ENCODE data around the gene ZNF581.

Gene ZNF581, protein sequence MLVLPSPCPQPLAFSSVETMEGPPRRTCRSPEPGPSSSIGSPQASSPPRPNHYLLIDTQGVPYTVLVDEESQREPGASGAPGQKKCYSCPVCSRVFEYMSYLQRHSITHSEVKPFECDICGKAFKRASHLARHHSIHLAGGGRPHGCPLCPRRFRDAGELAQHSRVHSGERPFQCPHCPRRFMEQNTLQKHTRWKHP

DNA sequence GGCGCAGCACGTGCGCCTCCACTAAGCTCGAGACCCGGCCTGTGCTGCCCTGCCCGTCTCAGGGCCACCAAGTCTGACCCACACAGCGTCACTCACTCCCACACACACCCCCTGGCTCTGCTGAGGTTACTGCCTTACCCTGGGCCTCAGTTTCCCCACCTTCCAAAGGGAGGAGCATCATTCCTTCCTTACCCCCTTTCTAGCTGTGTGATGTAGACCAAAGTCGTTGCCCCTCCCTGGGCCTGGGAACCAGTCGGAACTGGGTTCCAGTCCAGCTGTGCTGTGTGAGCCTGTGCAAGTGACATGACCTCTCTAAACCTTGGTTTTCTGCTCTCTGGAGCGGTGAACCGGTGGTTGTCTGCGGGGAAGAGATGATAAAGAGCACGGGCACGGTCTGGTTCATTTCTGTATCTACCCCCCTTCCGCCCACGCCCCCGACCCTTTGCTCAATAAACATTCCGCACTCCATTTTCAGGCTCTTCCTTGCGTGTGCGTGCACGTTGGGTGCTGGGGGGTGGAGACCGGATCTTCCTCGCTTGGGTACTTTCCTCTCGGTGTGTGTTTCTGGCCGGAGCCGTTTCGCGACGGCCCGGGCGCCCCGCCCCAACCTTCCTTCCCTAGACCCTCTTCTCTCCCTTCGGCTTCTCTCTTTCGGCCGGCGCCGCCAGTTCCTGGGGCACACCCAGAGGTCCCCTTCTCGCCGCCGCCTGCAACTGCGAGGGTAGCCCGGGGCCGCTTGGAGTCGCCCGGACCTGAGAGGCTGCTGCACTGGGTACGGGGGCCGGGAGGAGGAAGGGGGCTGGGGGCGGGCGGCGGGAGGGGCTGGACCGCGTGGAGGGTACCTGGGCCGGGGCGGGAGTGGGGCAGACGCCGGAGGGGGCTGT lies at the start of gene ZNF581:
Gene ZNF581 (plus strand): TSS at position 647 of the 884 bp plus-strand sequence. CDS start 923 bp downstream, outside the sequence.
- no peaks in the 10 kb centered on the region for H3K27me3 Mint-ChIP-seq
- H3K36me3 Mint-ChIP-seq: peaks cover 2% of the 10 kb centered on the region
- H3K4me3 Mint-ChIP-seq: peak within 1 kb of the TSS; percentile 97
- peaks cover 42% of the 10 kb centered on the region for H3K4me1 Mint-ChIP-seq (ENCODE audit: low read depth)
- no peaks in the 10 kb centered on the region for H3K9me3 Mint-ChIP-seq (ENCODE audit: low read depth)
- peak within 1 kb of the TSS; percentile 100 for H3K27ac Mint-ChIP-seq

DNA sequence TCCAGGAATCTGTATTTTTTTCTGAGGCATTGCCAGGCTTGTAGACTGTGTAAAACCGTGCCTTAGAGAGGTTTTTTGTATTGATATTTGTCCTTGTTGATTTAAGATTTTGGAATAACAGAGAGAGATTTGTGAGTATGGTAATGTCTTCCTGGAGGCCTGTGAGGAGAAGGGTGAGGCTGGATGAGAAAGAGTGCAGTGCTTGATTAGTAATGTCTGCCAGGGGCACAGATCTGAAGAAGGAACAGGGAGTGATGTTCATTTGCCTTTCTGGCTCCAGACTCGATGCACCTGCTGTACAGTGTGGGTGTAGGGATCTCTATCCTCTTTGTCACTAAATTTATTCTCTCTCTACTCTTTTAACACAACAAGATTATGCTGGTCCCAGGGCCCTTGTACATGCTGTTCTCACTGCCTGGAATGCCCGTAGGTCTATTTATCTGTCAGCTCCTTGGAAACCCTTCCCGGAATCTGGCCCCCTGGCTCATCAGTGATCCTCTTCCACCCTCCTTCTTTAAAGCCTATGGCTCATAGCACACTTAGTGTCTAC lies 48.4 kb upstream of the ZNF581 start:
- peaks cover 10% of the 10 kb centered on the region for H3K4me1 Mint-ChIP-seq (ENCODE audit: low read depth)
- H3K27me3 Mint-ChIP-seq: no peaks in the 10 kb centered on the region
- peak overlapping the region; percentile 61 for H3K27ac Mint-ChIP-seq
- H3K9me3 Mint-ChIP-seq (ENCODE audit: low read depth): no peaks in the 10 kb centered on the region
- H3K4me3 Mint-ChIP-seq: no peak overlapping the region
- H3K36me3 Mint-ChIP-seq: peaks cover 25% of the 10 kb centered on the region

GRCh38 chr19:55596304-55596703 lies 47.1 kb upstream of the ZNF581 start:
- H3K4me3 Mint-ChIP-seq: no peak overlapping the region
- peaks cover 14% of the 10 kb centered on the region for H3K4me1 Mint-ChIP-seq (ENCODE audit: low read depth)
- H3K27ac Mint-ChIP-seq: no peak overlapping the region
- no peaks in the 10 kb centered on the region for H3K9me3 Mint-ChIP-seq (ENCODE audit: low read depth)
- peaks cover 24% of the 10 kb centered on the region for H3K36me3 Mint-ChIP-seq
- H3K27me3 Mint-ChIP-seq: no peaks in the 10 kb centered on the region

DNA sequence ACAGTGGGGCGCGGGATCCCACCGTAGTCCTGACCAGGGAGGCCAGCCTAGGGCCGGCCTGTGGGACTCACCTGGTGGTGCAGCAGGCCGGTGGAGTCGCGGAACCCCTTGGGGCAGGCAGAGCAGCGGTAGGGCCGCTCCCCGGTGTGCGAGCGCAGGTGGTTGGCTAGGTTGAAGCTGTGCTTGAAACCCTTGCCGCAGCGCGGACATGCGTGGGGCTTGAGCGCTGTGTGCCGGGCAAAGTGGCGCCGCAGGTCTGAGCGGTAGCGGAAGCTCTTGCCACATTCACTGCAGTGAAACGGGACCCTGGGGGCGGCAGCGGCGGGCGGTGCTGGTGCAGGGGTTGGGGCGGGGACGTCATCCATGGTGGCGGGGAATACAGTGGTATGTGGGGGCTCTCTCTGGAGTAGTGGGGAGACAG lies 45.9 kb upstream of the ZNF581 start:
- no peak overlapping the region for H3K4me3 Mint-ChIP-seq
- no peaks in the 10 kb centered on the region for H3K27me3 Mint-ChIP-seq
- peaks cover 20% of the 10 kb centered on the region for H3K36me3 Mint-ChIP-seq
- no peak overlapping the region for H3K27ac Mint-ChIP-seq
- peaks cover 18% of the 10 kb centered on the region for H3K4me1 Mint-ChIP-seq (ENCODE audit: low read depth)
- H3K9me3 Mint-ChIP-seq (ENCODE audit: low read depth): no peaks in the 10 kb centered on the region

- Mint-ChIP-seq H3K9me3 (ENCODE audit: low read depth) (no peaks in the 10 kb centered on the region), H3K27ac (no peak overlapping the region), H3K36me3 (peaks cover 20% of the 10 kb centered on the region), H3K4me1 (ENCODE audit: low read depth) (peaks cover 18% of the 10 kb centered on the region), H3K27me3 (no peaks in the 10 kb centered on the region), H3K4me3 (no peak overlapping the region)
Observed at GRCh38 chr19:55598034-55598433, 45.4 kb upstream of the ZNF581 start.

GRCh38 chr19:55598719-55599467 lies 44.6 kb upstream of the ZNF581 start:
- peak overlapping the region; percentile 100 for H3K27ac Mint-ChIP-seq
- H3K27me3 Mint-ChIP-seq: no peaks in the 10 kb centered on the region
- H3K36me3 Mint-ChIP-seq: peaks cover 20% of the 10 kb centered on the region
- peak overlapping the region; percentile 99 for H3K4me3 Mint-ChIP-seq
- peaks cover 23% of the 10 kb centered on the region for H3K4me1 Mint-ChIP-seq (ENCODE audit: low read depth)
- no peaks in the 10 kb centered on the region for H3K9me3 Mint-ChIP-seq (ENCODE audit: low read depth)

GRCh38 chr19:55599468-55599841 lies 44.0 kb upstream of the ZNF581 start, which contains the start of gene FIZ1:
Gene FIZ1 (minus strand): TSS chr19:55599517. CDS start chr19:55597865, 1,652 bp downstream.
- Mint-ChIP-seq H3K4me1 (ENCODE audit: low read depth) (peaks cover 25% of the 10 kb centered on the region), H3K4me3 (peak within 1 kb of the TSS; percentile 99), H3K27ac (peak within 1 kb of the TSS; percentile 100), H3K27me3 (no peaks in the 10 kb centered on the region), H3K36me3 (peaks cover 20% of the 10 kb centered on the region), H3K9me3 (ENCODE audit: low read depth) (no peaks in the 10 kb centered on the region)

- Mint-ChIP-seq H3K4me1 (ENCODE audit: low read depth) (peaks cover 29% of the 10 kb centered on the region), H3K4me3 (peak within 1 kb of the TSS; percentile 99), H3K27ac (peak within 1 kb of the TSS; percentile 100), H3K36me3 (peaks cover 16% of the 10 kb centered on the region), H3K9me3 (ENCODE audit: low read depth) (no peaks in the 10 kb centered on the region), H3K27me3 (no peaks in the 10 kb centered on the region)
Observed at GRCh38 chr19:55599842-55600661, 43.4 kb upstream of the ZNF581 start, which contains the start of gene ZNF524. Gene ZNF524 (plus strand): TSS chr19:55600288. CDS start chr19:55602113, 1,825 bp downstream.

GRCh38 chr19:55600662-55601028 lies 42.8 kb upstream of the ZNF581 start:
- no peaks in the 10 kb centered on the region for H3K27me3 Mint-ChIP-seq

GRCh38 chr19:55601084-55601483 lies 42.4 kb upstream of the ZNF581 start:
- Mint-ChIP-seq H3K4me3 (peak overlapping the region; percentile 87), H3K27ac (peak overlapping the region; percentile 81), H3K27me3 (no peaks in the 10 kb centered on the region), H3K36me3 (peaks cover 8% of the 10 kb centered on the region), H3K9me3 (ENCODE audit: low read depth) (no peaks in the 10 kb centered on the region), H3K4me1 (ENCODE audit: low read depth) (peaks cover 28% of the 10 kb centered on the region)

More at GRCh38 chr19:55600662-55601028, 42.8 kb upstream of the ZNF581 start:
- peak overlapping the region; percentile 87 for H3K4me3 Mint-ChIP-seq
- H3K36me3 Mint-ChIP-seq: peaks cover 10% of the 10 kb centered on the region
- peaks cover 27% of the 10 kb centered on the region for H3K4me1 Mint-ChIP-seq (ENCODE audit: low read depth)
- H3K9me3 Mint-ChIP-seq (ENCODE audit: low read depth): no peaks in the 10 kb centered on the region
- H3K27ac Mint-ChIP-seq: peak overlapping the region; percentile 81

- Mint-ChIP-seq H3K36me3 (peaks cover 4% of the 10 kb centered on the region), H3K4me3 (no peak overlapping the region), H3K27me3 (no peaks in the 10 kb centered on the region), H3K9me3 (ENCODE audit: low read depth) (no peaks in the 10 kb centered on the region), H3K27ac (no peak overlapping the region), H3K4me1 (ENCODE audit: low read depth) (peaks cover 38% of the 10 kb centered on the region)
Observed at GRCh38 chr19:55602104-55603001, 41.1 kb upstream of the ZNF581 start.

DNA sequence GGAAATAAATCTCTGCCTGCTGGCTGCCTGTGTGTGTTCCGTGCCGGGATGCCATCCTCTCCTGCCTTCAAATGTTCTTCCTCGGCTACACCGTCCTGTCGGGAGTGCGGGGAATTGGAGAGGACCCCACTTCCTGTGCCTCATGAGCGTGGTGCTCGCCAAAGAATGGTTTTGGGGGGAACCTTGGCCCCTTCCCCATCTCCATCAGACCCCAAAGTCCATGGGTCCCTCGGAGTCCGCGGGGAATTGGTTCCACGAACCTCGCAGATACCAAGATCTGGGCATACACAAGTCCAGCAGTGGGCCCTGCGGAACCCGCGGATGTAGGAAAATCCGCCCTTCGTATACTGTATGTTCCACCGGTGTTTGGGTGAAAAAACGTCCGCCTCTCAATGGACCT lies 40.3 kb upstream of the ZNF581 start:
- Mint-ChIP-seq H3K36me3 (peaks cover 4% of the 10 kb centered on the region), H3K27ac (no peak overlapping the region), H3K9me3 (ENCODE audit: low read depth) (no peaks in the 10 kb centered on the region), H3K27me3 (no peaks in the 10 kb centered on the region), H3K4me1 (ENCODE audit: low read depth) (peaks cover 46% of the 10 kb centered on the region), H3K4me3 (peak overlapping the region; percentile 46)

All from activated naive CD8-positive, alpha-beta T cell (primary cell).